Measurements from ENCODE around the gene TMSB10.
"Not testable (repeated sequence)": the region's sequence is repeated elsewhere in the genome, so short reads cannot be mapped to it uniquely, and the experiment has no call there.

The TMSB10 gene

GRCh38 chr2:84904717-84905174 lies 710 bp upstream of the TMSB10 start:
- peak; percentile 76 for DNase-seq

GRCh38 chr2:84906108-84906899 lies 848 bp downstream of the TMSB10 start:
- DNase-seq: no peak

- DNase-seq: peak; percentile 47
These were observed 1.7 kb downstream of the TMSB10 start for GRCh38 chr2:84906900-84907714.

- no peak for DNase-seq
These were observed 3.7 kb downstream of the TMSB10 start for GRCh38 chr2:84908948-84909713.

- DNase-seq: no peak
These were observed 5.8 kb downstream of the TMSB10 start for GRCh38 chr2:84911135-84911678.

GRCh38 chr2:84912984-84913383 lies 7.5 kb downstream of the TMSB10 start:
- no peak for DNase-seq

GRCh38 chr2:84914334-84914733 lies 8.9 kb downstream of the TMSB10 start:
- DNase-seq: no peak

GRCh38 chr2:84915675-84916074 lies 10.2 kb downstream of the TMSB10 start:
- not testable (repeated sequence) for DNase-seq

GRCh38 chr2:84917821-84918220 lies 12.4 kb downstream of the TMSB10 start:
- DNase-seq: not testable (repeated sequence)

- DNase-seq: no peak
These were observed 13.0 kb downstream of the TMSB10 start for GRCh38 chr2:84918430-84918829.

GRCh38 chr2:84919885-84920580 lies 14.6 kb downstream of the TMSB10 start:
- DNase-seq: no peak

- DNase-seq: no peak
These were observed 17.6 kb downstream of the TMSB10 start for GRCh38 chr2:84923009-84923408.

- DNase-seq: no peak
These were observed 19.0 kb downstream of the TMSB10 start for GRCh38 chr2:84924173-84925106.

- no peak for DNase-seq
These were observed 19.9 kb downstream of the TMSB10 start for GRCh38 chr2:84925336-84925723.

GRCh38 chr2:84925724-84926376 lies 20.4 kb downstream of the TMSB10 start:
- DNase-seq: peak; percentile 92

- no peak for DNase-seq
These were observed 21.8 kb downstream of the TMSB10 start for GRCh38 chr2:84927275-84927627.

- no peak for DNase-seq
These were observed 25.9 kb downstream of the TMSB10 start for GRCh38 chr2:84931384-84931821.

GRCh38 chr2:84938194-84938879 lies 32.9 kb downstream of the TMSB10 start:
- no peak for DNase-seq

GRCh38 chr2:84939426-84940087 lies 34.1 kb downstream of the TMSB10 start:
- no peak for DNase-seq

Measured in NCI-H2227 treated with DMSO at 0.1 percent for 48 hours (cell line).